ENCODE results near the gene KLHL12. TPM values are rescaled to one million over a fixed set of nuclear protein-coding genes. Genes with fewer than 3 reads are reported as not detected.

The KLHL12 gene
- total and polyA plus RNA-seq, 5 donors = 10.8 to 21.4 (median 20.0) TPM

Other genes starting within 250 kb of the KLHL12 start
- not detected for gene SYT2, start 216.8 kb downstream of the KLHL12 start, total RNA-seq
- gene SYT2, start 216.8 kb downstream of the KLHL12 start, polyA plus RNA-seq = 0.02 TPM
- 10 to 100 TPM; 18.4 to 22.0 (median 19.1) TPM for gene KDM5B, start 118.8 kb downstream of the KLHL12 start, total RNA-seq
- 7.4 TPM for gene KDM5B, start 118.8 kb downstream of the KLHL12 start, polyA plus RNA-seq
- 1 to 10 TPM in 2 of 4 donors, under 1 TPM in 1, not detected in 1; 0.79 to 1.6 (median 1.2) TPM for gene PCAT6, start 116.3 kb downstream of the KLHL12 start, total RNA-seq
- gene PCAT6, start 116.3 kb downstream of the KLHL12 start, polyA plus RNA-seq = 4.9 TPM
- gene RABIF, start 38.1 kb downstream of the KLHL12 start, total RNA-seq = 1 to 10 TPM; 5.4 to 6.5 (median 5.7) TPM
- 4.6 TPM for gene RABIF, start 38.1 kb downstream of the KLHL12 start, polyA plus RNA-seq
- gene ADIPOR1, start 31.1 kb upstream of the KLHL12 start, total RNA-seq = 10 to 100 TPM; 85.6 to 100.0 (median 95.3) TPM
- gene ADIPOR1, start 31.1 kb upstream of the KLHL12 start, polyA plus RNA-seq = 75.1 TPM
- gene CYB5R1, start 40.0 kb upstream of the KLHL12 start, total RNA-seq = 10 to 100 TPM; 64.8 to 91.3 (median 78.1) TPM
- gene CYB5R1, start 40.0 kb upstream of the KLHL12 start, polyA plus RNA-seq = 78.0 TPM
- gene TMEM183A, start 80.1 kb upstream of the KLHL12 start, total RNA-seq = 10 to 100 TPM; 25.9 to 35.8 (median 28.1) TPM
- 16.0 TPM for gene TMEM183A, start 80.1 kb upstream of the KLHL12 start, polyA plus RNA-seq
- gene PPFIA4, start 99.3 kb upstream of the KLHL12 start, total RNA-seq = 10 to 100 TPM; 14.0 to 50.3 (median 29.4) TPM
- gene PPFIA4, start 99.3 kb upstream of the KLHL12 start, polyA plus RNA-seq = 29.3 TPM
- not detected for gene MYOG, start 158.8 kb upstream of the KLHL12 start, total RNA-seq
- gene MYOG, start 158.8 kb upstream of the KLHL12 start, polyA plus RNA-seq = not detected
- gene ADORA1, start 200.5 kb upstream of the KLHL12 start, total RNA-seq = 10 to 100 TPM; 14.8 to 26.3 (median 22.5) TPM
- gene ADORA1, start 200.5 kb upstream of the KLHL12 start, polyA plus RNA-seq = 32.9 TPM
- not detected for gene MYBPH, start 248.6 kb upstream of the KLHL12 start, total RNA-seq
- gene MYBPH, start 248.6 kb upstream of the KLHL12 start, polyA plus RNA-seq = 0.07 TPM